Measurements from ENCODE around the gene SUN5. TPM values are rescaled to one million over a fixed set of nuclear protein-coding genes. Genes with fewer than 3 reads are reported as not detected.

SUN5 gene
- total RNA-seq, 1 experiment from 2014 or later = not detected

DNA sequence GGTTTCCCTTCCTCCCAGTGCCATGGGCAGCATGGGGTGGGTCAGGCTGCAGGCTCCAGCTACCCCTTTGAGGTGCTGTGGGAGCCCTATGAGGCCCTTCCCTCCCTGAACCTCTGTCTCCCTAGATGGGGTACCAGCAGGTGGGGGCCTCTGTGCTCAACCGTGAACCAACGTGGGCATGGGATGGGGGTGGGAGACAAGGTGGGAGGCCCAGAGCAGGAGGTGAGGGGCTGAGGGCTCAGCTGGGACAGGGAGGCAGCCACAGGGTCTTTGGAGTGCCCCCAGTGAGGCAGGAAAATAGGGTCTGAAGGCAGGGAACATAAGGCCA, 33.3 kb downstream of the SUN5 start:
- H2BK12ac ChIP-seq (ENCODE audit: insufficient read length, low read depth, low read length) = no peak overlapping the region
- no peaks in the 10 kb centered on the region for H3K79me1 ChIP-seq (ENCODE audit: insufficient read depth, low read depth, low read length, poor library complexity, severe bottlenecking)
- no peak overlapping the region for H4K5ac ChIP-seq (ENCODE audit: insufficient read length, low read depth, low read length)
- H3K4me2 ChIP-seq (ENCODE audit: insufficient read depth, insufficient read length, low read length) = no peak overlapping the region
- no peak overlapping the region for H3K56ac ChIP-seq (ENCODE audit: insufficient read length, low read depth, low read length)
- Mint-ChIP-seq H3K4me1 (peaks cover 14 to 21% of the 10 kb centered on the region in 2 experiments), H3K9me3 (peaks cover 0 to 3% of the 10 kb centered on the region in 2 experiments; a peak in 1 of 5 replicates), H3K36me3 (ENCODE audit: insufficient read depth in 1 of 3, low read depth in 3 of 3) (no peaks in the 10 kb centered on the region), H3K4me3 (no peak overlapping the region), H3K27ac (peak overlapping the region in 1 of 3 experiments; percentile 89; a peak in 1 of 7 replicates), H3K27me3 (ENCODE audit: low read depth) (peaks cover 3% of the 10 kb centered on the region)
- no peak overlapping the region for H2AFZ ChIP-seq (ENCODE audit: low read length)
- H3K14ac ChIP-seq (ENCODE audit: insufficient read depth, low read length) = peak overlapping the region; percentile 1
- no peak overlapping the region for H3K23ac ChIP-seq (ENCODE audit: insufficient read length, low read depth, low read length)
- no peak overlapping the region for H2BK120ac ChIP-seq (ENCODE audit: low read depth, low read length, poor library complexity, severe bottlenecking)
- no peak overlapping the region for H3T11ph ChIP-seq (ENCODE audit: low read length)
- H3K9ac ChIP-seq (ENCODE audit: extremely low read depth, insufficient read length, low read length) = no peak overlapping the region
- WGBS (ENCODE audit: extremely low coverage, insufficient read length, low lambda C conversion rate) = no CpG with 5 or more reads among the region's 2 CpGs
- peaks cover 4% of the 10 kb centered on the region; the same call in 1 of the 2 replicates for H3K4me1 ChIP-seq (ENCODE audit: insufficient read depth, low read length)
- TF ChIP-seq, protein P1, sequence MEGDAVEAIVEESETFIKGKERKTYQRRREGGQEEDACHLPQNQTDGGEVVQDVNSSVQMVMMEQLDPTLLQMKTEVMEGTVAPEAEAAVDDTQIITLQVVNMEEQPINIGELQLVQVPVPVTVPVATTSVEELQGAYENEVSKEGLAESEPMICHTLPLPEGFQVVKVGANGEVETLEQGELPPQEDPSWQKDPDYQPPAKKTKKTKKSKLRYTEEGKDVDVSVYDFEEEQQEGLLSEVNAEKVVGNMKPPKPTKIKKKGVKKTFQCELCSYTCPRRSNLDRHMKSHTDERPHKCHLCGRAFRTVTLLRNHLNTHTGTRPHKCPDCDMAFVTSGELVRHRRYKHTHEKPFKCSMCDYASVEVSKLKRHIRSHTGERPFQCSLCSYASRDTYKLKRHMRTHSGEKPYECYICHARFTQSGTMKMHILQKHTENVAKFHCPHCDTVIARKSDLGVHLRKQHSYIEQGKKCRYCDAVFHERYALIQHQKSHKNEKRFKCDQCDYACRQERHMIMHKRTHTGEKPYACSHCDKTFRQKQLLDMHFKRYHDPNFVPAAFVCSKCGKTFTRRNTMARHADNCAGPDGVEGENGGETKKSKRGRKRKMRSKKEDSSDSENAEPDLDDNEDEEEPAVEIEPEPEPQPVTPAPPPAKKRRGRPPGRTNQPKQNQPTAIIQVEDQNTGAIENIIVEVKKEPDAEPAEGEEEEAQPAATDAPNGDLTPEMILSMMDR (conservative IDR thresholded peaks at IDR 0.05) = no peak
- H4K91ac ChIP-seq (ENCODE audit: insufficient read length, low read depth, low read length) = no peak overlapping the region
- no peaks in the 10 kb centered on the region for H3K79me2 ChIP-seq (ENCODE audit: insufficient read depth, low read length)
- H3K4ac ChIP-seq (ENCODE audit: low read depth, low read length) = no peak overlapping the region
- no peak overlapping the region for H3K27ac ChIP-seq (ENCODE audit: insufficient read length, low read depth, low read length)
- H3K18ac ChIP-seq (ENCODE audit: insufficient read length, low read depth, low read length) = no peak overlapping the region
- no peak overlapping the region for H2BK5ac ChIP-seq (ENCODE audit: insufficient read length, low read length)
- H2AK5ac ChIP-seq (ENCODE audit: insufficient read length, low read length) = no peak overlapping the region
- no peaks in the 10 kb centered on the region for H3K9me3 ChIP-seq (ENCODE audit: control insufficient read depth, low read depth, low read length)
- H3K27me3 ChIP-seq (ENCODE audit: insufficient read depth, low read length) = no peaks in the 10 kb centered on the region; the same call in 1 of the 2 replicates
- no peaks in the 10 kb centered on the region for H4K20me1 ChIP-seq (ENCODE audit: control insufficient read depth, insufficient read depth, insufficient read length)
- H3K23me2 ChIP-seq (ENCODE audit: insufficient read length, low read depth, low read length, poor library complexity, severe bottlenecking) = no peaks in the 10 kb centered on the region
- H2BK20ac ChIP-seq (ENCODE audit: low read depth, low read length, poor library complexity, severe bottlenecking) = no peak overlapping the region
- no peak overlapping the region for H4K8ac ChIP-seq (replicated peaks; ENCODE audit: insufficient read length, low read depth, low read length)
- no peak overlapping the region for H2BK15ac ChIP-seq (ENCODE audit: low read depth, low read length)
- peak; percentile 21 for DNase-seq
